Measurements from ENCODE around the gene ITGB3. TPM values are rescaled to one million over a fixed set of nuclear protein-coding genes. Genes with fewer than 3 reads are reported as not detected.

The ITGB3 gene
- total and polyA plus RNA-seq, 4 donors: 14.4 to 210 (median 50.4) TPM

- peaks cover 1% of the 10 kb centered on the region for H3K9me3 ChIP-seq (ENCODE audit: control insufficient read depth, low read length)
- intact Hi-C loops (cut with DNase I): loop anchor here in 1 of 2 donors (5.0 kb wide), 1 partner anchor 62 kb away; no protein-coding TSS in a partner anchor
- ATAC-seq (ENCODE audit: low FRiP score): no peak
- no peak for DNase-seq
- WGBS, 2 donors: 83 to 84% methylated on average over 13 of the region's 13 CpGs
- H3K36me3 ChIP-seq (ENCODE audit: control insufficient read depth in 1 of 2, insufficient read depth in 2 of 2, low read length in 1 of 2): peaks cover 13 to 18% of the 10 kb centered on the region in 2 donors
- H3K4me1 ChIP-seq (ENCODE audit: control insufficient read depth in 1 of 2, insufficient read depth in 2 of 2, low read length in 2 of 2): peaks cover 0 to 7% of the 10 kb centered on the region in 2 donors
- peak overlapping the region in 1 of 2 donors; percentile 8 for H3K27ac ChIP-seq (ENCODE audit: low read depth in 1 of 2, low read length in 2 of 2)
- H3K4me3 ChIP-seq (ENCODE audit: low read length in 2 of 2): no peak overlapping the region
- no peaks in the 10 kb centered on the region for H3K27me3 ChIP-seq (ENCODE audit: control insufficient read depth in 1 of 2, insufficient read depth in 2 of 2, low read length in 1 of 2)
Measured at GRCh38 chr17:47299239-47299910, 45.7 kb downstream of the ITGB3 start.

GRCh38 chr17:47300718-47301117 is 47.1 kb downstream of the ITGB3 start:
- no peak overlapping the region for H3K27ac ChIP-seq (ENCODE audit: low read depth in 1 of 2, low read length in 2 of 2)
- no peak overlapping the region for H3K4me3 ChIP-seq (ENCODE audit: low read length in 2 of 2)
- H3K27me3 ChIP-seq (ENCODE audit: control insufficient read depth in 1 of 2, insufficient read depth in 2 of 2, low read length in 1 of 2): no peaks in the 10 kb centered on the region
- intact Hi-C loops (cut with DNase I): no loop called here
- DNase-seq (no peak), ATAC-seq (ENCODE audit: low FRiP score) (no peak)
- WGBS, 2 donors: 93 to 94% methylated on average over 1 of the region's 1 CpG
- H3K9me3 ChIP-seq (ENCODE audit: control insufficient read depth, low read length): peaks cover 1% of the 10 kb centered on the region
- H3K36me3 ChIP-seq (ENCODE audit: control insufficient read depth in 1 of 2, insufficient read depth in 2 of 2, low read length in 1 of 2): peaks cover 13 to 18% of the 10 kb centered on the region in 2 donors
- H3K4me1 ChIP-seq (ENCODE audit: control insufficient read depth in 1 of 2, insufficient read depth in 2 of 2, low read length in 2 of 2): peaks cover 0 to 2% of the 10 kb centered on the region in 2 donors

DNA sequence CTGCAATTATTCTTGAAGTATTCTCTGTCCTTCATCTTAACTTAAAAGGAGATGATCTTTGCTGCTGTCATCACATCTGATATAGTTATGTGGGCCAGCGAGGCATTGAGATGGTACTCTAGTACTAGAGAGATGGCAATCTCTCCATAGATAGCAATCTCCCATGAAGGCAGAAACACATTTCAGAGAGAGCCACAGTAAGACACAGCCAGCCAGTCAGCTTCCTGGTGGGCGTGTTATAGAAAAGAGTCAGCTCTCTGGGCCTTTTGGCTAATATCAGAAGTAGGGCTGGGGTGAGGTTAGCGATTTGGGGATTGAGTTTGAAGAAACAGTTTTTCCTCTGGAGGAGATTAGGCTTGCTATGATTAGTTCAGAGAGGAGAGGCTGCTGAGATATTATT is 47.5 kb downstream of the ITGB3 start:
- ATAC-seq (ENCODE audit: low FRiP score) (no peak), DNase-seq (no peak)
- intact Hi-C loops (cut with DNase I): no loop called here
- 94 to 100% methylated on average over 3 of the region's 3 CpGs for WGBS, 2 donors
- Histone ChIP-seq H3K4me3 (ENCODE audit: low read length in 2 of 2) (no peak overlapping the region), H3K4me1 (ENCODE audit: control insufficient read depth in 1 of 2, insufficient read depth in 2 of 2, low read length in 2 of 2) (peaks cover 0 to 2% of the 10 kb centered on the region in 2 donors), H3K36me3 (ENCODE audit: control insufficient read depth in 1 of 2, insufficient read depth in 2 of 2, low read length in 1 of 2) (peaks cover 13 to 18% of the 10 kb centered on the region in 2 donors), H3K27ac (ENCODE audit: low read depth in 1 of 2, low read length in 2 of 2) (no peak overlapping the region), H3K27me3 (ENCODE audit: control insufficient read depth in 1 of 2, insufficient read depth in 2 of 2, low read length in 1 of 2) (no peaks in the 10 kb centered on the region), H3K9me3 (ENCODE audit: control insufficient read depth, low read length) (peaks cover 1% of the 10 kb centered on the region)

GRCh38 chr17:47301831-47302230 is 48.2 kb downstream of the ITGB3 start:
- Histone ChIP-seq H3K27ac (ENCODE audit: low read depth in 1 of 2, low read length in 2 of 2) (no peak overlapping the region), H3K27me3 (ENCODE audit: control insufficient read depth in 1 of 2, insufficient read depth in 2 of 2, low read length in 1 of 2) (no peaks in the 10 kb centered on the region), H3K9me3 (ENCODE audit: control insufficient read depth, low read length) (peaks cover 1% of the 10 kb centered on the region), H3K36me3 (ENCODE audit: control insufficient read depth in 1 of 2, insufficient read depth in 2 of 2, low read length in 1 of 2) (peaks cover 13 to 18% of the 10 kb centered on the region in 2 donors), H3K4me1 (ENCODE audit: control insufficient read depth in 1 of 2, insufficient read depth in 2 of 2, low read length in 2 of 2) (peaks cover 0 to 2% of the 10 kb centered on the region in 2 donors), H3K4me3 (ENCODE audit: low read length in 2 of 2) (no peak overlapping the region)
- WGBS, 2 donors: 94 to 95% methylated on average over 2 of the region's 2 CpGs
- no peak for DNase-seq
- ATAC-seq (ENCODE audit: low FRiP score): no peak
- intact Hi-C loops (cut with DNase I): no loop called here

- intact Hi-C loops (cut with DNase I): no loop called here
- Histone ChIP-seq H3K36me3 (ENCODE audit: control insufficient read depth in 1 of 2, insufficient read depth in 2 of 2, low read length in 1 of 2) (peaks cover 15 to 18% of the 10 kb centered on the region in 2 donors), H3K9me3 (ENCODE audit: control insufficient read depth, low read length) (peaks cover 1% of the 10 kb centered on the region), H3K4me1 (ENCODE audit: control insufficient read depth in 1 of 2, insufficient read depth in 2 of 2, low read length in 2 of 2) (no peaks in the 10 kb centered on the region), H3K27ac (ENCODE audit: low read depth in 1 of 2, low read length in 2 of 2) (peak overlapping the region in 1 of 2 donors; percentile 5), H3K4me3 (ENCODE audit: low read length in 2 of 2) (no peak overlapping the region), H3K27me3 (ENCODE audit: control insufficient read depth in 1 of 2, insufficient read depth in 2 of 2, low read length in 1 of 2) (no peaks in the 10 kb centered on the region)
- 100% methylated on average over 1 of the region's 1 CpG for WGBS, 2 donors
- ATAC-seq (ENCODE audit: low FRiP score) (no peak), DNase-seq (no peak)
Measured at GRCh38 chr17:47304186-47304585, 50.6 kb downstream of the ITGB3 start.

DNA sequence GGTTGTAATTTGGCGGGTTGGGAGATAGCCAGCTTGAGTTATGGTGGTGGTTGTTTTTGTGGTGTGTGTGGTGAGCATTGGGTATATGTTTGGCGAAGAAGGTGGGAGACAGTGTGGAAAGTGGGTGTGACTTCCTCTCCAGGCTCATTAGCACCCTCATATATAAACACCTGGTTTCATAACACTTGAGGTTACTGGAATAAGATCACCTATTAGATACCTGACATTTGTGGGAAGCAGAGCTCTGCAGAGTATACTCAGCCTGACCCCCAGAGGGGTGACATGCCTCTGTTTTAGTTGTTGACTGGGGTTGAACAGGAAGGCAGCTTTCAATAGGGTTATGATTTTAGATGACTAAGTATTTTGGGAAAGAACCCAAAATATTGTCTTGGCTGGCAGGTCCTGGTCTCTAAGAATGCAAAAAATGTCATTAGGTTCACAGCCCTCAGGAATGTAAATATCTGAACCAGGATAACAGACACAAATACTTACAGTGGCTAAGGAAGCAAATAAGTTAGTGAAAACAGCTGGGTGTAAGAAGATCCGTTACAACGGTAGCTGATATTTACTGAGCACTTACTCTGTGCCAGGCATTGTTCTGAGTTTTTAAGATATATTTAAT is 51.8 kb downstream of the ITGB3 start:
- Histone ChIP-seq H3K4me3 (ENCODE audit: low read length in 2 of 2) (no peak overlapping the region), H3K9me3 (ENCODE audit: control insufficient read depth, low read length) (peaks cover 1% of the 10 kb centered on the region), H3K4me1 (ENCODE audit: control insufficient read depth in 1 of 2, insufficient read depth in 2 of 2, low read length in 2 of 2) (no peaks in the 10 kb centered on the region), H3K27me3 (ENCODE audit: control insufficient read depth in 1 of 2, insufficient read depth in 2 of 2, low read length in 1 of 2) (no peaks in the 10 kb centered on the region), H3K36me3 (ENCODE audit: control insufficient read depth in 1 of 2, insufficient read depth in 2 of 2, low read length in 1 of 2) (peaks cover 16 to 20% of the 10 kb centered on the region in 2 donors), H3K27ac (ENCODE audit: low read depth in 1 of 2, low read length in 2 of 2) (peak overlapping the region; percentile 68 to 93)
- 39 to 41% methylated on average over 4 of the region's 4 CpGs for WGBS, 2 donors
- no peak for DNase-seq
- ATAC-seq (ENCODE audit: low FRiP score): peak; percentile 77
- intact Hi-C loops (cut with DNase I): no loop called here

DNA sequence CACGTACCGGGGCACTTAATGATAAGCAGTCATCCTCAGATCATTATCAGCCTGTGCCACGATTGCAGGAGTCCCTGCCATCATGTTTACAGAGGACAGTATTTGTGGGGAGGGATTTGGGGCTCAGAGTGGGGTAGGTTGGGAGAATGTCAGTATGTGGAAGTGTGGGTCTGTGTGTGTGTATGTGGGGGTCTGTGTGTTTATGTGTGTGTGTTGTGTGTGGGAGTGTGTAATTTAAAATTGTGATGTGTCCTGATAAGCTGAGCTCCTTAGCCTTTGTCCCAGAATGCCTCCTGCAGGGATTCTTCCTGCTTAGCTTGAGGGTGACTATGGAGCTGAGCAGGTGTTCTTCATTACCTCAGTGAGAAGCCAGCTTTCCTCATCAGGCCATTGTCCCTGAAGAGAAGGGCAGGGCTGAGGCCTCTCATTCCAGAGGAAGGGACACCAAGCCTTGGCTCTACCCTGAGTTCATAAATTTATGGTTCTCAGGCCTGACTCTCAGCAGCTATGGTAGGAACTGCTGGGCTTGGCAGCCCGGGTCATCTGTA is 56.6 kb downstream of the ITGB3 start:
- Histone ChIP-seq H3K9me3 (ENCODE audit: control insufficient read depth, low read length) (no peaks in the 10 kb centered on the region), H3K4me3 (ENCODE audit: low read length in 2 of 2) (no peak overlapping the region), H3K27me3 (ENCODE audit: control insufficient read depth in 1 of 2, insufficient read depth in 2 of 2, low read length in 1 of 2) (no peaks in the 10 kb centered on the region), H3K27ac (ENCODE audit: low read depth in 1 of 2, low read length in 2 of 2) (peak overlapping the region in 1 of 2 donors; percentile 71), H3K36me3 (ENCODE audit: control insufficient read depth in 1 of 2, insufficient read depth in 2 of 2, low read length in 1 of 2) (peaks cover 9 to 13% of the 10 kb centered on the region in 2 donors), H3K4me1 (ENCODE audit: control insufficient read depth in 1 of 2, insufficient read depth in 2 of 2, low read length in 2 of 2) (peaks cover 0 to 6% of the 10 kb centered on the region in 2 donors)
- intact Hi-C loops (cut with DNase I): loop anchor here (5.0 kb wide), 1 partner anchor 33 kb away; no protein-coding TSS in a partner anchor
- ATAC-seq (ENCODE audit: low FRiP score): no peak
- 68 to 75% methylated on average over 4 of the region's 4 CpGs for WGBS, 2 donors
- no peak for DNase-seq

DNA sequence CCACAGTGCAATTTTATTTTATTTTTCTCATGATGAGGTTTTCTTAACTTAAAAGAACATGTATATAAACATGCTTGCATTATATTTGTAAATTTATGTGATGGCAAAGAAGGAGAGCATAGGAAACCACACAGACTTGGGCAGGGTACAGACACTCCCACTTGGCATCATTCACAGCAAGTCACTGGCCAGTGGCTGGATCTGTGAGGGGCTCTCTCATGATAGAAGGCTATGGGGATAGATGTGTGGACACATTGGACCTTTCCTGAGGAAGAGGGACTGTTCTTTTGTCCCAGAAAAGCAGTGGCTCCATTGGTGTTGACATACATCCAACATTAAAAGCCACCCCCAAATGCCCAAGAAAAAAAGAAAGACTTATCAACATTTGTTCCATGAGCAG is 57.8 kb downstream of the ITGB3 start:
- H3K36me3 ChIP-seq (ENCODE audit: control insufficient read depth in 1 of 2, insufficient read depth in 2 of 2, low read length in 1 of 2): peaks cover 9 to 13% of the 10 kb centered on the region in 2 donors
- H3K4me1 ChIP-seq (ENCODE audit: control insufficient read depth in 1 of 2, insufficient read depth in 2 of 2, low read length in 2 of 2): peaks cover 0 to 6% of the 10 kb centered on the region in 2 donors
- no peaks in the 10 kb centered on the region for H3K9me3 ChIP-seq (ENCODE audit: control insufficient read depth, low read length)
- H3K27ac ChIP-seq (ENCODE audit: low read depth in 1 of 2, low read length in 2 of 2): peak overlapping the region in 1 of 2 donors; percentile 58
- H3K4me3 ChIP-seq (ENCODE audit: low read length in 2 of 2): no peak overlapping the region
- no peak for DNase-seq
- no peak for ATAC-seq (ENCODE audit: low FRiP score)
- no peaks in the 10 kb centered on the region for H3K27me3 ChIP-seq (ENCODE audit: control insufficient read depth in 1 of 2, insufficient read depth in 2 of 2, low read length in 1 of 2)
- intact Hi-C loops (cut with DNase I): loop anchor here (5.0 kb wide), 1 partner anchor 34 kb away; no protein-coding TSS in a partner anchor

Data from aorta (tissue), 5 donors.